HCT116 (cell line): Measurements from ENCODE around the gene WNK1. TPM values are rescaled to one million over a fixed set of nuclear protein-coding genes. Genes with fewer than 3 reads are reported as not detected.

Experiments
- ATAC-seq: fragments of 200-7000 bp; cut with Tn5 transposase; 2 replicates; pipeline ENCODE4 v1.9.1; 2020; ENCODE audit warnings: mild to moderate bottlenecking, moderate library complexity
- BruUV-seq: library from RNA; stranded (reverse); fragments of 400-500 nt; replicated peaks from 2 replicates; lab custom pipeline; 2021; lab: Mats Ljungman, UMichigan
- CTCF ChIA-PET: fragments of 300-600 bp; sonication (Branson Sonifier 250); formaldehyde crosslinking; loops from one replicate; lab custom pipeline; 2021; ENCODE audit warnings: antibody characterized with exemption; lab: Charles Lee
- POLR2A ChIA-PET: fragments of 300-600, 350-600 bp; sonication (Branson Sonifier 250); formaldehyde crosslinking; loops from one replicate; lab custom pipeline; 2021; ENCODE audit warnings: antibody characterized with exemption; lab: Charles Lee
- RAD21 ChIA-PET, 2 experiments: fragments of 300-600 bp; sonication (Branson Sonifier 250); formaldehyde crosslinking; loops; one replicate each; lab custom pipeline; 2023; ENCODE audit warnings: low total read pairs in 2 of 2; ENCODE audit not compliant: uncharacterized antibody in 2 of 2, unreplicated experiment in 2 of 2, low non-redundant PET in 1 of 2; lab: Charles Lee
- DNase-seq: peaks from one replicate; pipeline ENCODE4 v3.0.0-alpha.2; 2010; ENCODE audit warnings: low read depth, low spot score
- H2AFZ ChIP-seq: fragments of 200-600 bp; shearing (Covaris generic), sonication (generic); 2 replicates; pipeline ENCODE4 v1.6.1; 2017; ENCODE audit warnings: low read depth, mixed run types, mixed read lengths, antibody characterized with exemption, low read length; ENCODE audit not compliant: poor library complexity, severe bottlenecking
- H3K27ac ChIP-seq: 2 replicates; pipeline ENCODE4 v1.5.1; 2012; ENCODE audit warnings: low read depth, low read length
- H3K27me3 ChIP-seq: fragments of 200-600 bp; sonication (generic); 2 replicates; pipeline ENCODE4 v1.6.1; 2016; ENCODE audit warnings: mixed run types, low read length, mixed read lengths; ENCODE audit not compliant: insufficient read depth
- H3K36me3 ChIP-seq, 2 experiments: fragments of 200-500 bp in 1 of 2; fragments of 200-600 bp in 1 of 2; sonication (Bioruptor generic) in 1 of 2; sonication (generic) in 1 of 2; 2 replicates each; pipeline versions ENCODE4 v1.5.1 to v1.6.1; 2014 to 2016; ENCODE audit warnings: low read length in 2 of 2, inconsistent platforms in 1 of 2, mixed read lengths in 1 of 2, mixed run types in 1 of 2; ENCODE audit not compliant: insufficient read depth in 2 of 2, control insufficient read depth in 1 of 2
- H3K4me1 ChIP-seq, 2 experiments: fragments of 200-600 bp in 1 of 2; sonication (generic) in 1 of 2; 2 replicates each; pipeline versions ENCODE4 v1.5.1 to v1.6.1; 2012 to 2017; ENCODE audit warnings: low read length in 2 of 2, inconsistent platforms in 1 of 2, mild to moderate bottlenecking in 1 of 2, mixed read lengths in 1 of 2, mixed run types in 1 of 2, moderate library complexity in 1 of 2; ENCODE audit not compliant: insufficient read depth in 2 of 2, control insufficient read depth in 1 of 2
- H3K4me2 ChIP-seq: fragments of 200-600 bp; sonication (generic); 2 replicates; pipeline ENCODE4 v1.6.1; 2017; ENCODE audit warnings: mixed run types, low read length, mixed read lengths
- H3K4me3 ChIP-seq, 2 experiments: fragments of 200-600 bp in 1 of 2; sonication (generic) in 1 of 2; replicated peaks in 1 of 2; 2 replicates each; pipeline ENCODE4 v1.5.1; 2011 to 2016; ENCODE audit warnings: low read length in 2 of 2, control low read depth in 1 of 2, low read depth in 1 of 2, mild to moderate bottlenecking in 1 of 2, mixed read lengths in 1 of 2, mixed run types in 1 of 2
- H3K79me2 ChIP-seq: fragments of 200-600 bp; sonication (generic); 2 replicates; pipeline ENCODE4 v1.6.1; 2017; ENCODE audit warnings: mild to moderate bottlenecking, mixed run types, low read length, moderate library complexity, mixed read lengths; ENCODE audit not compliant: insufficient read depth
- H3K9ac ChIP-seq: fragments of 200-600 bp; sonication (generic); 2 replicates; pipeline ENCODE4 v1.6.1; 2016; ENCODE audit warnings: low read length, mixed read lengths
- H3K9me2 ChIP-seq: fragments of 200-600 bp; sonication (generic), shearing (Covaris generic); 2 replicates; pipeline ENCODE4 v1.6.1; 2017; ENCODE audit warnings: mixed run types, mild to moderate bottlenecking, moderate library complexity; ENCODE audit not compliant: insufficient read depth
- H3K9me3 ChIP-seq, 2 experiments: fragments of 200-500 bp in 1 of 2; fragments of 200-600 bp in 1 of 2; sonication (Bioruptor generic) in 1 of 2; sonication (generic) in 1 of 2; 2 replicates each; pipeline ENCODE4 v1.6.1; 2014 to 2017; ENCODE audit warnings: low read length in 2 of 2, mixed read lengths in 2 of 2, inconsistent platforms in 1 of 2, low read depth in 1 of 2, mild to moderate bottlenecking in 1 of 2, mixed run types in 1 of 2, moderate library complexity in 1 of 2; ENCODE audit not compliant: control insufficient read depth in 1 of 2, insufficient read depth in 1 of 2
- H4K20me1 ChIP-seq: fragments of 200-600 bp; sonication (generic), shearing (Covaris generic); 2 replicates; pipeline ENCODE4 v1.6.1; 2017; ENCODE audit warnings: mixed run types, mild to moderate bottlenecking, moderate library complexity; ENCODE audit not compliant: insufficient read depth
- CBX3 ChIP-seq: IDR thresholded peaks from 2 replicates; pipeline ENCODE4 v1.6.1; 2012; ENCODE audit warnings: low read depth
- ELF1 ChIP-seq: IDR thresholded peaks from 2 replicates; pipeline ENCODE4 v1.6.1; 2012; ENCODE audit warnings: low read depth, borderline replicate concordance
- EZH2 ChIP-seq: fragments of 200-600 bp; sonication (generic); IDR thresholded peaks from 2 replicates; pipeline ENCODE4 v1.6.1; 2017; ENCODE audit warnings: antibody characterized with exemption, mixed run types
- EZH2phosphoT487 ChIP-seq: fragments of 200-600 bp; IDR thresholded peaks from 2 replicates; pipeline ENCODE4 v1.6.1; 2018; ENCODE audit warnings: antibody characterized with exemption, borderline replicate concordance
- POLR2A ChIP-seq: IDR thresholded peaks from 2 replicates; pipeline ENCODE4 v1.7.0; 2011; ENCODE audit warnings: borderline replicate concordance; ENCODE audit not compliant: insufficient read depth, insufficient read length; ENCODE audit errors: extremely low read depth
- POLR2AphosphoS5 ChIP-seq: IDR thresholded peaks from 2 replicates; pipeline ENCODE4 v1.6.1; 2011; ENCODE audit warnings: mild to moderate bottlenecking, low read depth, low read length, moderate library complexity
- SP1 ChIP-seq: IDR thresholded peaks from 2 replicates; pipeline ENCODE4 v1.6.1; 2012; ENCODE audit warnings: low read depth
- SRF ChIP-seq: IDR thresholded peaks from 2 replicates; pipeline ENCODE4 v1.6.1; 2012; ENCODE audit warnings: low read depth
- TCF7L2 ChIP-seq: IDR thresholded peaks from 2 replicates; pipeline ENCODE4 v1.7.0; 2011; ENCODE audit warnings: borderline replicate concordance, inconsistent platforms; ENCODE audit not compliant: insufficient read depth, insufficient read length; ENCODE audit errors: extremely low read depth
- YY1 ChIP-seq: IDR thresholded peaks from 2 replicates; pipeline ENCODE4 v1.6.1; 2011; ENCODE audit warnings: low read length, low read depth, moderate library complexity, mild to moderate bottlenecking; ENCODE audit not compliant: insufficient replicate concordance; ENCODE audit errors: extremely low read depth
- ZFX ChIP-seq: fragments of 450-650 bp; IDR thresholded peaks from 2 replicates; pipeline ENCODE4 v1.6.1; 2017
- ZNF274 ChIP-seq: fragments of 200-500 bp; sonication (Bioruptor generic); IDR thresholded peaks from 2 replicates; pipeline ENCODE4 v1.6.1; 2014; ENCODE audit warnings: mild to moderate bottlenecking, low read depth, low read length, inconsistent platforms
- intact Hi-C: fragments of 100-400 bp; cut with micrococcal nuclease; formaldehyde crosslinking; loops from 2 replicates; pipeline ENCODE4 v1.10.0; 2022
- total RNA-seq: library from RNA; stranded (reverse); gene quantifications from one replicate; pipeline ENCODE4 v1.2.1, GENCODE V29; 2021; ENCODE audit not compliant: unreplicated experiment
- TF ChIP-seq, protein P1 (sequence below): IDR thresholded peaks from 2 replicates; pipeline ENCODE4 v1.6.1; 2011; ENCODE audit warnings: mild to moderate bottlenecking, low read length, moderate library complexity; ENCODE audit not compliant: insufficient replicate concordance; ENCODE audit errors: extremely low read depth
- TF ChIP-seq, protein P2 (sequence below), 3 experiments: fragments of 200-600 bp in 1 of 3; sonication (generic) in 1 of 3; IDR thresholded peaks in 2 of 3; conservative IDR thresholded peaks in 1 of 3; 2 replicates each; pipeline ENCODE4 v1.5.1; 2012 to 2017; ENCODE audit warnings: low read depth in 2 of 3, low read length in 2 of 3, antibody characterized with exemption in 1 of 3, borderline replicate concordance in 1 of 3, control low read depth in 1 of 3, mild to moderate bottlenecking in 1 of 3, mixed read lengths in 1 of 3, mixed run types in 1 of 3, moderate library complexity in 1 of 3; ENCODE audit not compliant: insufficient read depth in 1 of 3
- TF ChIP-seq, protein P3 (sequence below): IDR thresholded peaks from 2 replicates; pipeline ENCODE4 v1.6.1; 2012
- TF ChIP-seq, protein P4 (sequence below): IDR thresholded peaks from 2 replicates; pipeline ENCODE4 v1.6.1; 2012

The WNK1 gene
- total RNA-seq, 1 experiment from 2014 or later = 81.0 TPM

DNA sequence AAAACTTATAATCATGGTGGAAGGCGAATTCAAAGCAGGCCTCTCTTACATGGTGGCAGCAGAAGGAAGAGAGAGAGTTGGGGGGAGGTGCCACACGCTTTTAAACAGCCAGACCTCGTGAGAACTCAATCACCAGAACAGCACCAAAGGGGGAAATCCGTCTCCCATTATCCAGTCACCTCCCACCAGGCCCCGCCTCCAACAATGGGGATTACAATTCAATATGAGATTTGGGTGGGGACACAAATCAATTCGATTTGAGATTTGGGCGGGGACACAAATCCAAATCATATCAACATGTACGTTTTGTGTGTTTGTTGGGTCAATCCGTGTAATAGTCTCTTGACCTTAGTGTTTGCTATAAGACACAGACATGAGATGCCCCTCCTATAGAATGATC is 21.8 kb upstream of the WNK1 start:
- no peak overlapping the region for H3K4me2 ChIP-seq
- H3K36me3 ChIP-seq = no peaks in the 10 kb centered on the region
- no peaks in the 10 kb centered on the region for H3K27me3 ChIP-seq
- BruUV-seq = no TSS peak
- no peak overlapping the region for H3K9ac ChIP-seq
- intact Hi-C loops = no loop called here
- peaks cover 0 to 17% of the 10 kb centered on the region in 2 experiments; a peak in 2 of 4 replicates for H3K4me1 ChIP-seq
- no peaks in the 10 kb centered on the region for H3K79me2 ChIP-seq
- ChIA-PET RAD21 (no interaction called here), CTCF (no interaction called here), POLR2A (no interaction called here)
- TF ChIP-seq CBX3 = no peak
- no peak for TF ChIP-seq TCF7L2
- H3K27ac ChIP-seq = no peak overlapping the region
- H3K9me2 ChIP-seq = no peaks in the 10 kb centered on the region
- no peaks in the 10 kb centered on the region for H4K20me1 ChIP-seq
- H3K9me3 ChIP-seq = no peaks in the 10 kb centered on the region
- ATAC-seq (no peak), DNase-seq (no peak)
- no peak overlapping the region for H2AFZ ChIP-seq
- H3K4me3 ChIP-seq = no peak overlapping the region

DNA sequence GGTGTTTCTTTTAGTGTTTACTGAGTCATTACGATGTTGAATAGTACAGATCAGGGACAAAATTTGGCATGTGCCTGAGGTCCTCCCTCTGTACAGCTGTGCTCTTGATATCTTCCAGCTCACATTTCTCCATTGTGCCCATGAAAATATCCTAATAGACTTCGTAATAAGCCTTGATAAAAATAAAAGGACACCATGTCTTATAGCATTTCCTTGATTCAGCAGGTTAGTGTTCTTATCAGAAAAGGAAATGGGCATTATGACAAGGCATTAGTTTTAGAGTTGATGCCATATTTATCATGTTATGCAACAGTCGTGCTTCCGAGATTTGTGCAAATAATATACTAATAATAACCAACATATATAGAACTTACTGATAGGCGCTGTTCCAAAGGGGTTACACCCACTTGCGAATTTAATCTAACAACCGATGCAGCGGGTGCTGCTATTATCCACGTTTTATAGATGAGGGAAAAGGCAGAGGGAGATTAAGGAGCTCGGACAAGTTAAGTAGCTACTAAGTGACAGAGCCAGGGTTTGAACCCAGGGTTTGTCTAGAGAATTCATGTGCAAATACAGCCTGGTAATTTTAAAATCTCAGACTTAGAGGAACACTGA is 15.1 kb upstream of the WNK1 start:
- intact Hi-C loops = no loop called here
- RAD21 ChIA-PET = no interaction called here
- TF ChIP-seq YY1 (no peak), SRF (no peak), POLR2A (no peak), TCF7L2 (no peak), SP1 (no peak), ZNF274 (no peak), ELF1 (no peak), POLR2AphosphoS5 (no peak), CBX3 (no peak), ZFX (no peak), EZH2 (no peak), EZH2phosphoT487 (no peak)
- TF ChIP-seq, protein P1, sequence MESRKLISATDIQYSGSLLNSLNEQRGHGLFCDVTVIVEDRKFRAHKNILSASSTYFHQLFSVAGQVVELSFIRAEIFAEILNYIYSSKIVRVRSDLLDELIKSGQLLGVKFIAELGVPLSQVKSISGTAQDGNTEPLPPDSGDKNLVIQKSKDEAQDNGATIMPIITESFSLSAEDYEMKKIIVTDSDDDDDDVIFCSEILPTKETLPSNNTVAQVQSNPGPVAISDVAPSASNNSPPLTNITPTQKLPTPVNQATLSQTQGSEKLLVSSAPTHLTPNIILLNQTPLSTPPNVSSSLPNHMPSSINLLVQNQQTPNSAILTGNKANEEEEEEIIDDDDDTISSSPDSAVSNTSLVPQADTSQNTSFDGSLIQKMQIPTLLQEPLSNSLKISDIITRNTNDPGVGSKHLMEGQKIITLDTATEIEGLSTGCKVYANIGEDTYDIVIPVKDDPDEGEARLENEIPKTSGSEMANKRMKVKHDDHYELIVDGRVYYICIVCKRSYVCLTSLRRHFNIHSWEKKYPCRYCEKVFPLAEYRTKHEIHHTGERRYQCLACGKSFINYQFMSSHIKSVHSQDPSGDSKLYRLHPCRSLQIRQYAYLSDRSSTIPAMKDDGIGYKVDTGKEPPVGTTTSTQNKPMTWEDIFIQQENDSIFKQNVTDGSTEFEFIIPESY = no peak
- TF ChIP-seq, protein P2, sequence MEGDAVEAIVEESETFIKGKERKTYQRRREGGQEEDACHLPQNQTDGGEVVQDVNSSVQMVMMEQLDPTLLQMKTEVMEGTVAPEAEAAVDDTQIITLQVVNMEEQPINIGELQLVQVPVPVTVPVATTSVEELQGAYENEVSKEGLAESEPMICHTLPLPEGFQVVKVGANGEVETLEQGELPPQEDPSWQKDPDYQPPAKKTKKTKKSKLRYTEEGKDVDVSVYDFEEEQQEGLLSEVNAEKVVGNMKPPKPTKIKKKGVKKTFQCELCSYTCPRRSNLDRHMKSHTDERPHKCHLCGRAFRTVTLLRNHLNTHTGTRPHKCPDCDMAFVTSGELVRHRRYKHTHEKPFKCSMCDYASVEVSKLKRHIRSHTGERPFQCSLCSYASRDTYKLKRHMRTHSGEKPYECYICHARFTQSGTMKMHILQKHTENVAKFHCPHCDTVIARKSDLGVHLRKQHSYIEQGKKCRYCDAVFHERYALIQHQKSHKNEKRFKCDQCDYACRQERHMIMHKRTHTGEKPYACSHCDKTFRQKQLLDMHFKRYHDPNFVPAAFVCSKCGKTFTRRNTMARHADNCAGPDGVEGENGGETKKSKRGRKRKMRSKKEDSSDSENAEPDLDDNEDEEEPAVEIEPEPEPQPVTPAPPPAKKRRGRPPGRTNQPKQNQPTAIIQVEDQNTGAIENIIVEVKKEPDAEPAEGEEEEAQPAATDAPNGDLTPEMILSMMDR (IDR thresholded peaks at IDR 0.05 in 2 of 3, conservative IDR thresholded peaks at IDR 0.05 in 1 of 3; ENCODE audit: borderline replicate concordance in 1 of 3, insufficient read depth in 1 of 3, low read depth in 2 of 3, low read length in 2 of 3) = no peak
- TF ChIP-seq, protein P3, sequence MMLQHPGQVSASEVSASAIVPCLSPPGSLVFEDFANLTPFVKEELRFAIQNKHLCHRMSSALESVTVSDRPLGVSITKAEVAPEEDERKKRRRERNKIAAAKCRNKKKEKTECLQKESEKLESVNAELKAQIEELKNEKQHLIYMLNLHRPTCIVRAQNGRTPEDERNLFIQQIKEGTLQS = no peak
- TF ChIP-seq, protein P4, sequence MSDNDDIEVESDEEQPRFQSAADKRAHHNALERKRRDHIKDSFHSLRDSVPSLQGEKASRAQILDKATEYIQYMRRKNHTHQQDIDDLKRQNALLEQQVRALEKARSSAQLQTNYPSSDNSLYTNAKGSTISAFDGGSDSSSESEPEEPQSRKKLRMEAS = no peak

More for the DNA sequence above, 15.1 kb upstream of the WNK1 start:
- no peak overlapping the region for H3K27ac ChIP-seq
- H2AFZ ChIP-seq = no peak overlapping the region
- no peaks in the 10 kb centered on the region for H3K4me1 ChIP-seq
- H3K9me2 ChIP-seq = no peaks in the 10 kb centered on the region
- no TSS peak for BruUV-seq
- no peak overlapping the region for H3K4me2 ChIP-seq
- H3K27me3 ChIP-seq = no peaks in the 10 kb centered on the region
- ChIA-PET POLR2A (no interaction called here), CTCF (interaction anchor here (1.5 kb wide), 1 partner anchor 14 kb away, joined by 8 read pairs; the partner anchor contains the start of gene WNK1)
- no peaks in the 10 kb centered on the region for H4K20me1 ChIP-seq
- no peak overlapping the region for H3K4me3 ChIP-seq
- no peak for DNase-seq
- no peak overlapping the region for H3K9ac ChIP-seq
- H3K9me3 ChIP-seq = no peaks in the 10 kb centered on the region
- no peaks in the 10 kb centered on the region for H3K79me2 ChIP-seq
- no peak for ATAC-seq
- no peaks in the 10 kb centered on the region for H3K36me3 ChIP-seq
